GM19351 (cell line): ENCODE data around the gene SLC39A10.

Experiments
- ATAC-seq: cut with Tn5 transposase; IDR thresholded peaks from one replicate; pipeline ENCODE4 v1.9.1; 2021; ENCODE audit warnings: mild to moderate bottlenecking, moderate library complexity; ENCODE audit not compliant: unreplicated experiment

SLC39A10 gene, protein sequence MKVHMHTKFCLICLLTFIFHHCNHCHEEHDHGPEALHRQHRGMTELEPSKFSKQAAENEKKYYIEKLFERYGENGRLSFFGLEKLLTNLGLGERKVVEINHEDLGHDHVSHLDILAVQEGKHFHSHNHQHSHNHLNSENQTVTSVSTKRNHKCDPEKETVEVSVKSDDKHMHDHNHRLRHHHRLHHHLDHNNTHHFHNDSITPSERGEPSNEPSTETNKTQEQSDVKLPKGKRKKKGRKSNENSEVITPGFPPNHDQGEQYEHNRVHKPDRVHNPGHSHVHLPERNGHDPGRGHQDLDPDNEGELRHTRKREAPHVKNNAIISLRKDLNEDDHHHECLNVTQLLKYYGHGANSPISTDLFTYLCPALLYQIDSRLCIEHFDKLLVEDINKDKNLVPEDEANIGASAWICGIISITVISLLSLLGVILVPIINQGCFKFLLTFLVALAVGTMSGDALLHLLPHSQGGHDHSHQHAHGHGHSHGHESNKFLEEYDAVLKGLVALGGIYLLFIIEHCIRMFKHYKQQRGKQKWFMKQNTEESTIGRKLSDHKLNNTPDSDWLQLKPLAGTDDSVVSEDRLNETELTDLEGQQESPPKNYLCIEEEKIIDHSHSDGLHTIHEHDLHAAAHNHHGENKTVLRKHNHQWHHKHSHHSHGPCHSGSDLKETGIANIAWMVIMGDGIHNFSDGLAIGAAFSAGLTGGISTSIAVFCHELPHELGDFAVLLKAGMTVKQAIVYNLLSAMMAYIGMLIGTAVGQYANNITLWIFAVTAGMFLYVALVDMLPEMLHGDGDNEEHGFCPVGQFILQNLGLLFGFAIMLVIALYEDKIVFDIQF

DNA sequence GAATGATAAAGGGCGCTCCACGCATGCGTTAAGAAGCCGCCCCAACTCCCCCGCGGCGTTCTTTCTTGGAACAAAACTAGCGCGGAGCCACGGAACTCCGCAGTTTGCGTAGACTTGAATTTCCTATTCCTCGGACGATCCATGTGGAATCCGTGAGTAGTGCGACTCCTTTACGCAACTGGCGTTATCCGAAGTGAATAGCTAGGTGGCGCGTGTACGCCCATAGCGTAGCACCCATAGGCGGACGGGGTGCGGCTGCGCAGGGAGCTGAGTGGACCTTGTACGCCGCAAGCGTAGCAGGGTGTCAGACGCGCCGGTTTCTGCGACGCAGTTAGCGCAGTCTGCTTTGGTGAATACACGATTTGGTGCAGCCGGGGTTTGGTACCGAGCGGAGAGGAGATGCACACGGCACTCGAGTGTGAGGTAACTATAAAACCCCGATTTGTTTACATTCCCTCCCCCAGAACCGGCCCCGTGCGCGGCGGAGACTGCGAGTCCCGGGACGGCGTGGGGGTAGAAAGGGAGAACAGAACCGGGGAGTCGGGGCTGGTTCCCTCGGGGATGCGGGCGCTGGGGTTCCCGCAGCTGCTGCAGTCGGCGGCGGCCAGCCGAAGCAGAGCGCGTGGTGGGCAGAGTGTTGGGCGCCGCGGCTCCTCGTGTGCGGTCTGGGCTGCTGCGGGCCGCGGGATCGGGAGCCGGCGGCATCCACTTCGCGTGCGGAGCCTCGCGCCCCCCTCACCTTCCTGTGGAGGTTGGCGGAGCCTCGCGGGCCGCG, at the start of gene SLC39A10:
SLC39A10 (plus strand) TSS at position 368 of the 775 bp plus-strand sequence. CDS start 22,817 bp downstream, outside the sequence.
- ATAC-seq: peak; percentile 69

DNA sequence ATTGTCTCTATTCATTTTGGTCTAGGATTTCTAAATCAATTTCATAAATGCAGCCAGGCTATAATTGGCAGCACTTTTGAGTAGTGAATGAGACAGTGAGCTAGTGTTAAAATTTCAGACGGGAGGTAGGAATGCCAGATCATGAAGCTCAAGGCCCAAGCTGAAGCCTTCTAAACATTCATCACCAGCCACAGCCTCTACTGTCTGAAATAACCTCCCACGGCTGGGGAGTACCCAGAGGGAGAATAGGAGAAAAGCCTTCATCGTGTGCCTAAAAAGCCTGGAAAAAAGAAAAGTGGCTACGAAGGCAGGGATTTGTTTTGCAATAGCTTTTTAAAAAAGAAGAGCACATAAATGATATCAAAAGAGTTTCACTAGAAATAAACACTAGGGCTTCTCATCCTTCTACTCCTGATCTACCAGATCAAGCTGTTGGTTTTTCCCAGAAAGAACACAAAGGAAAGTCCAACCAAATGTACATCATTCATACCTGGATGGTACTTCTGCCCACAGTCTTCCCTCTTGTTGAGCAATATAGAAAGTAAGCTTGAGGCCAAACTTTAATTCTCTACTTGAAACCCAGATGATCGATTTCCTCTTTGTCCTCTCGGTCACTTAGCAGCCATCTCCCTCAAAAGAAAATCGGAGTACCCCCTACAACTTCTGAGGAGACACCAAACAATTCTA, 48.1 kb upstream of the SLC39A10 start:
- no peak for ATAC-seq

DNA sequence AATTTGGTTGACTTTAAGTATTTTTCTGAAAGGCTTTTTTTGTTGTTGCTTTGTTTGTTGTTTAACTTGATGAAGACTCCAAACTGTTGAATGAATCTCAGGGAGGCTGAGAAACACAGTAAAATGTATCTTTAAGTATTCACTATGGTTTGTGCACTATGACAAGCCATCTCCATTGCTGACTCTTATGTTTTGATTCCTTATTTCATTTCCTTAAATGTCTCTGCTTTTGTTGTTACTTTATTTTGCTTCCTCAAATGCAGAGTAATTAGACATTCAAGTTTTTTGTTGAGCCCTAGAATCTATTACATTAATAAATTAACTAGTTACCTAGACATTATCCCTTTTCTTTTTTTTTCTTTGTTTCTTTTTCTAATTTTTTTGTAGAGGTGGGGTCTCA, 46.3 kb upstream of the SLC39A10 start:
- no peak for ATAC-seq

DNA sequence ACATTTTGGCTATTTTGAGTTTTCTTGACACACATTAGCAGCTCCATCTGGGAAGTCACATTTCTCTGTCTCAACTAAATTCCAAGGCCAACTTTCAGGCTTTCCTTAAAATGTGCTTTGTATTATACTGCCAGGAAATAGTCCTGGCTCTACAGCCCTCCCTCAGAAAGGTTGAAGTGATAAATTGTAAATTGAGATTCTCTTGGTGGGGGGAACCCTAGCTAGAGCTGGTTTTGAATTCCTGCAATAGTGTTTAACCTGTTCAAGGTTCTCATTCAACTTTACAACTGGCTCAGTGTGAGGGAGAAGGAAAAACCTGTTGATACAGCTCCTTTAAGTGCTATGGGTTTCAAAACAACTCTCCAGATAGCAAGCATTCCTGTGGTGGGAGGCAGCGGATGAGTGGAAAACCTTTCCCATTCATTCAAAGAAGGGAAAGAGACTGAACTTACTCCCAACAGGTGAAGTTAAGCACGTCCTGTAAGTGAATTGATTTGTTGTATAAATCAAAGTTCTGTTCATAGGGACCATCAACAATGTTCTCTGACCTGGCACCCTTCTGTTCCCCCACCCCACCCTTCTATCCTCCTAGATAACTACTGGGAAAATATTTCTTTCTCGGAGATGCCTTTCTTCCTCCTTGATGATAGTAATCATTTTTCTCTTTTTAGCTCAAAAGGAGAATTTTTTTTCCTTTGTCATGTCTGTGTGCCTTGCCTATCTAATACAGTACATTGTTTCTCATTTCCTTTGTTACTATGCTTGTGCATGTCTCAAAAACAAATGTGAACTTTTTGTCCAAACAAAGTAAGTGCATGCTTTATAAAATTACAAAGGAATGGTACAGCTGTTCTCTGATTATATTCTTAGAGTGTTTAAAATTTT, 44.2 kb upstream of the SLC39A10 start:
- no peak for ATAC-seq

DNA sequence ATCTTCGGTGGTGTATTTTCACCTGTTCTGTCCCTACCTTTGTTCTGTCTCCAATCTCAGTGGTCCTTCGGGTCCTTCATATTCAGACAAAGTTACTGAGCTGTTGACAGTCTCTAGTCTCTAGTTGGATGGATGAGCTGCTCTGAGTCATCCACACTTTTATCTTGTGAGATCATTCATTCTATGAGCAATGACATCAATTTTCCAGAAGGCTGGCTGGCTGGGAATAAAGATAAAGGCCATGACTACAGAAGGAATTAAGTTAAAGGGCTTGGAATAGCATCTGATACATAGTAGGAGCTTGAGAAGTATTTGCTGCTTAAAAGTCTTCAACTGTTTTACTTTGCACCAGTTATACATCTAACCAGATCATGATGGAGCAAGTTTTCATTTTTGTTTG, 43.1 kb upstream of the SLC39A10 start:
- ATAC-seq: no peak

DNA sequence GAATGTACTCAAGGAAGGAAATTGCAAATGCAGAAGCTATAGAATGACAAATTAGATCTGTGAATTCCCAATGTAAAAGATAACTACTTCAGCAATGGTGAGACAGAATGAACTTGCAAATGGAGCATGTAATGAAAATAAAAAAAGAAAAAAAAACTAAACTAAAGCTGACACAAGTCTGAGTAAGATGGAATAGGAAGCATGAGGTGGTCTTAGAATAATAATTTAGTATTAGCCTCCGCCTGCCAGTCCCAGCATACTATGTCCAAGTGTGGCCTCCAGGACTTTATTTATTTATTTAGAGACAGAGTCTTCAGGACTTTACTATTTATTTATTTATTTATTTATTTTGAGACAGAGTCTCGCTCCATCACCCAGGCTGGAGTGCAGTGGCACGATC, 37.4 kb upstream of the SLC39A10 start:
- no peak for ATAC-seq

DNA sequence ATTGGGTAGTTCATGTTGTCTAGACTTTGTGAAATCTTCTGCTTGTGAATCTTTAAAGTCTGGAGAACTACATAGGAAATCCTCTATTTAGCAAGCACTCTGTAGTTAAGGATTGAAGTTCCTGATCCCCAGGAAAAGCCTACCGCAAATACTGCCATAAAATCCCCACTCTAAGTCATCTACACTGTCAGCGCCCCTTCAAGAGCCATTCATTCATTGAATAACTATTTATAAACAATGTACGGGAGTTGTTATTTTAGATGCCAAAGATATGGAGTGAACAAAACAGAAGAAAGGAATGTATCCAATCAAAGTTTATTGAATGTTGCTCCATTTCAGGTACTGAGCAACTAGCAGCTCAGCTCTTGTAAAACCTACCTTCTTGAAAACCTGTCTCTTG, 36.5 kb upstream of the SLC39A10 start:
- no peak for ATAC-seq

DNA sequence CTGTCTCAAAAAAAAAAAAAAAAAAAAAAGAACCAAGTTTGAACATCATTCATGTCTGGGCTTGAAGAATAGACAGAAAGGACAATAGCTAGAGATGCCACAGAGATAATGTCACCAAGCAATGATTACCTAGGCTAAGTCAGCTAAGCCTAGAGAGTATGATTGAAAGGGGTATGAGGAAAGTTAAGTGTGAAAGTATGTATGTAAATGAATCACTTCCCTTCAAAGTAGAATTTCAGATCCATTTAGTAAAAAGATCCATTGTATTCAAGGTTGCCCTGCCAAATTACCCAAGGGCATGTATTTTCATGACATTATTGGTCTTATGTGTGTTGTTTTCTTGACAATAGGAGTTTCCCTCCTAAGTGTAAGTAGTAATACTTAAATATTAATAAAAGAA, 34.1 kb upstream of the SLC39A10 start:
- ATAC-seq: no peak

DNA sequence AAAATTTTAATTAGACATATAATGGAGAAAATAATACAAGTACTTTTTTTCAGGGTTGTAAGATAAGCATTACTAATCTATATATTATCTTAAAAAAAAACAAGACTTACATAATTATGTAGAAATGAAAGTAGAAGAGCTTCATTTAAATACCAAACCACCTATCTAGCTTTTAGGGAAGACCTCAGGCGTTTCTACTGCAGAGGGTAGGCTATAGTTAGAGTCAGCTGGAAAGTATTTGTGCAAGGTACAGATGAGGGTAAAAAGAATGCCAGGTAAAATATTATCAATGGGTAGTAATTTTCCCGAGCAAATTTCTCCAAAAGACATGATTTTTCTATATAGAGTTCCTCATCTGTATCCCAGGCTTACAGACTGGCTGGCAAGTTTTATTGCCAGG, 30.5 kb upstream of the SLC39A10 start:
- ATAC-seq: no peak

DNA sequence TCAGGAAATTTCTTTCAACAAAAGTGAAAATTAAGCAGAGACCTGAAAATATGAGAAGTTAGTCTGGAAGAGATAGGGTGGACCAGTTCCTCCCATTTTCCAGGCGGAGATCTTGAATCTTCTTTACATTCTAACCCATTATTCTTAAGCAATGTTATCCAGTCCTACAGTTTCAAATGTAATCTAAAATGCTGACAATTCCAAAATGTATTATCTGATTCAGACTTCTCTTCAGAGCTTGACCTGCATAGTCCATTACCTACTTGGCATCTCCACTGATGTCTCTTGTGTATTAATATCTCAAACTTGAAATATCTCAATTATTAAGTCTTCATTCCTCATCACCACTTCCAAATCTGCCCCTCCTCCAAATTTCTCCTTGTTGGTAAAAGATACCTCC, 28.4 kb upstream of the SLC39A10 start:
- no peak for ATAC-seq

DNA sequence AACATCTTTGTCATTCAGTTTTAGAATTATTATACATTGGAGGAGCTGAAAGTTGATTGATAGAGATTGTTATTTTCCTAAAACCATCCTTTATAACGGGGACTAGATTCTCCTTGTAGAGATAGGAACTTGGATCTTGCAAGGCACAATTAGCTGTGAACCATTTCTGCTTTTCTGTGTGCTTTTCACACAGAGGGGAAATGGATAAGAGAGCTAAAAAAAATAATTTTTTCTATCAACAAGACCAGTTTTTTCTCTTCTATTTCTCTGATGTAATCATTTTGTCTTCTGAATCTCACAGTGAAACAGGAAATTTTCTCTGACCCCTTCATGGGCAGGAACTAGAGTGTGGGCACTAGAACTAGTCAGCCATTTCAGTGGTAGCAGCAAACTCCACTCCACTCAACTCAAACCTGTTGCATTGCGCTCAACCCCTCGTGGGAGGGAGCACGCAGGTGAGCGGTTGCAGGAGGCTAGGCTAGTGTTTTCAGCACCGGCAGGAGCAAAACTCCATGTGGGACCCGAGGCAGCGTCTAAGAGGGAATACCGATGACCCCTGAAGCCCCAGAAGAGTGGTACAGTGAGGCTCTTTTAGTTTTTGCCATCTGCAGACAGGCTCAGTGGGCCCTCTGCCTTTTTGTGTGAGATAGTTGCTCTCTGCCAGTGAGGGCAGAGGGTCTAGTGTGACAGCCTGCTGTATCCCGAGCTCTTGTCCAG, 24.0 kb upstream of the SLC39A10 start:
- ATAC-seq: no peak

DNA sequence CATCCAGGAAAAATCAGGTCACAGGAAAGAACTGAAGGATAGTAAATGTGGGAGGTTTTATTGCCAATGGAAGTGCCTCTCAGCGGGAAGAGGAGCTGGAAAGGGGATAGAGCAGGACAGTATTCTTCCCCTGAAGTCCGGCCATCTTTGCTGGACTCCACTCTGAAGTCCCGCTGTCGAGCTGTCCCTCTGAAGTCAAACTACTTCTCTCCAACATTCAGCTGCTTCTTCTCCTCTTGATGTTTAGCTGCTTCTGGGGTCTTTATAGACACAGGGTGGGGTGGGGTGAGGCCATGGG, 23.5 kb upstream of the SLC39A10 start:
- no peak for ATAC-seq

DNA sequence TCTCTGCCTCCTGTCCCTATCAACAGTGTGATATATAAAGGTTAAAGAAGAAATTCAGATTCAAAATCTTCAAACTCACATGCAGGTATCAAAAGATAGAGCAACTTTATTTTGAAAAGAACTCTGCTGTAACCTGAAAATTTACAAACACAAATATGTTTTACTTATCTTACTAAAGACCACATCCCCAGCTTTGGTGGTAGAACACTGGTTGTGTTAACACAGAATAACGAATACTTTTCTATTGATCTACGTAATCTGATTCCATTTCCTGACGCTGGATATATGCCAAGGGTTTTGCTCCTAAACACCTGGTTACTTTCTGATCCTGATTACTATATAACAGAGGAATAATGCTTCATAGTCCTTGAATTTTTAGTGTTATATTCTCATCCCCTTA, 23.1 kb upstream of the SLC39A10 start:
- ATAC-seq: no peak

DNA sequence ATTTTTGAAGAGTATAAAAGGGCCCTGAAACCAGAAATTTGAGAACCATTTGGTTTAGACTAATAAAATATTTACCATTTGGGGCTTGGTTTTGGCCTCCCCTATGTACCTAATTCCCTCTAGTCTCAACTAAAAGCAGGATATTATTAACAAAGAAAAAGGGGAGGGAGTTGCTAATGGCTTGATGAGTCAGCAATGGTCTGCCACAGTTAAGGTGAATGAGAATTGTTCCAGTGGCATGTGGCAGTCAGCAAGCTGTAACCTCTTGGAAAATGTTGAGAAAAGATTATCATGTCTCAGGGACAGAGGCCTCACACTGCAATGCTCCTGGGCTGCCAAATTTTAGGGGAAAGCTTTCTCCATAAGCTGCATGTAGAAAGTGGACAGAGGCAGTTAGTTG, 20.1 kb upstream of the SLC39A10 start:
- no peak for ATAC-seq

DNA sequence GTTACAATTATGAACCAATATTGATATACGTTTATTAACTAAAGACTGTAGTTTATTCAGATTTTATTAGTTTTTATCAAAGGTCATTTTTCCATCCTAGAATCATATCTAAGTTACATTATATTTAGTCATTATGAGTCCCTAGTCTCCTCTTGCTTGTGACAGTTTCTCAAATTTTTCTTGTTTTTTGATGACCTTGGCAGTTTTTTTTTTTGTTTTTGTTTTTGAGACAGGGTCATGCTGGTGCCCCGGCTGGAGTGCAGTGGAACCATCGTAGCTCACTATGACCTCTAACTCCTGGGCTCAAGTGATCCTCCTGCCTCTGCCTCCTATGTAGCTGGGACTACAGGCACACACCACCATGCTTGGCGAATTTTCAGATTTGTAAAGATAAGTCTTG, 18.3 kb upstream of the SLC39A10 start:
- no peak for ATAC-seq

DNA sequence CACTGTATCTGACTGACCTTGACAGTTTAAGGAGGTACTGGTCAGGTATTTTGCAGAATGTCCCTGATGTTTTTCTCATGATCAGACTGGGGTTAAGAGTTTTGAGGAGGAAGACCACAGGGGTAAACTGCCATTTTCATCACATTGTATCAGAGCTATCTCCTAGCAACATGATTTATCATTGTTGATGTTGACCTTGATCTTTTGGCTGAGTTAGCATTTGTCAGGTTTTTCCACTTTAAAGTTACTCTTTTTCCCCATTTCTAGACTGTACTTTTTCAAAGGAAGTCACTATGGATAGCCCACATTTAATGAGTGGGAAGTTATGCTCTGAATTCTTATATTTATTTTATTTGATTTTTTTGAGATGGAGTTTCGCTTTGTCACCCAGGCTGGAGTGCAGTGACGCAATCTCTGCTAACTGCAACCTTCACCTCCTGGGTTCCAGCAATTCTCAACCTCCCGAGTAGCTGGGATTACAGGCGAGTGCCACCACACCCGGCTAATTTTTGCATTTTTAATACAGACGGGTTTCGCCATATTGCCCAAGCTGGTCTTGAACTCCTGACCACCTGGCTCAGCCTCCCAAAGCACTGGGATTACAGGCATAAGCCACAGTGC, 17.7 kb upstream of the SLC39A10 start:
- ATAC-seq: no peak

DNA sequence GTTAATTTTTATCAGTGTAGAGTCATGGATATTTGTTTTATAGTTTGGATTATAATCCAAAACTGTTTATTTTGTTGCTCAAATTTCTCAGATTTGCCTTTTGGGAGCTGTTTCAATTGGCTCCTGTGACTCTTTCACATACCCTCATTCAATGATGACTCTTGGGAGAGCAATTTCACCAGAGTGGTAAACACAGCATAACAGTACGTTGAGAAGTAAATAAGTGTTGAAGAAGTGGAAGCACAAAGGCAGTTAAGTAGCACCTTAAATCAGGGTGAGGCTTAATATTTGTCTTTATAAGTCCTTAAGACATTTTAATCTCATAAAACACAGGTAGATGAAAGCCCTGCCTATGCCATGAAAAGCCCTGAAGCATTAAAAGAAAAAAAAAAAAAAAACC, 17.1 kb upstream of the SLC39A10 start:
- no peak for ATAC-seq

DNA sequence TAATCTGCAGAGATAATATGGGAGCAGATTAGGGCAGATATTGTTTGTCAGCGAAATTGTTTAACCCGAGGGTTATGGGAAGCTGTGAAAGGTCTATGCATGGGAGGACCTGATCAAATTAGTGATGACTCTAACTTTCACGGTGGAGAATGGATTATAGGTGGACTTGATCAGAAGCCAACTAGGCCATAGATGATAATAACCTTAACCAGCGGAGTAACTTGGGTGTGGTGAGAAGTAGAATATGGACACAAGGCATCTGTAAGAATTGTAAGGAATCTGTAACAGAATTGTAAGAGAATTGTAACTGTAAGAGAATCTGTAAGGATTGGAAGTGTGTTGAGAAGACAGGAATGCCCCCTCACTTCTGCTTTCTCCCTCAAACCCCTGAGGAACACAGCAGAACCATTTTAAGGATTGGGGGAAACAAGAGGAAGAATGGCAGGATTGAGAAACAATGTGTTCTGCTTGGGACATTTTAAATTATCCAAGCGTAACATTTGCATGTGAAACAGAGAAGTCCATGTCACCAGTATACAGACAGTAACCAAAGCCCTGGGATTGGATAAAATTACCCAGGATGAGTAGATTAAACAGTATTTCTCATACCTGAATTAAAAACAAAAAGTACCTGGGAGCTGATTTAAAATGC, 14.9 kb upstream of the SLC39A10 start:
- ATAC-seq: no peak
